Erythroblast (primary cell): Measurements from ENCODE around the gene NGFR.

Experiments used
- GATA1 ChIP-seq: IDR thresholded peaks from 2 replicates; pipeline ENCODE4 v1.6.1; 2011; ENCODE audit warnings: low read depth, mild to moderate bottlenecking, control low read depth, low read length, moderate library complexity
- POLR2A ChIP-seq: IDR thresholded peaks from 2 replicates; pipeline ENCODE4 v1.6.1; 2011; ENCODE audit warnings: mild to moderate bottlenecking, low read length

GRCh38 chr17:49465331-49465903 is 29.7 kb upstream of the NGFR start:
- TF ChIP-seq POLR2A, result no peak
- no peak for TF ChIP-seq GATA1
